GM12872 (cell line): ENCODE results near the gene THAP9.

Source experiments
- TF ChIP-seq, protein P1 (sequence below): IDR thresholded peaks from 3 replicates; pipeline ENCODE4 v1.5.1; 2011; ENCODE audit warnings: low read depth, mild to moderate bottlenecking, low read length, moderate library complexity; ENCODE audit not compliant: insufficient read depth

The THAP9 gene, protein sequence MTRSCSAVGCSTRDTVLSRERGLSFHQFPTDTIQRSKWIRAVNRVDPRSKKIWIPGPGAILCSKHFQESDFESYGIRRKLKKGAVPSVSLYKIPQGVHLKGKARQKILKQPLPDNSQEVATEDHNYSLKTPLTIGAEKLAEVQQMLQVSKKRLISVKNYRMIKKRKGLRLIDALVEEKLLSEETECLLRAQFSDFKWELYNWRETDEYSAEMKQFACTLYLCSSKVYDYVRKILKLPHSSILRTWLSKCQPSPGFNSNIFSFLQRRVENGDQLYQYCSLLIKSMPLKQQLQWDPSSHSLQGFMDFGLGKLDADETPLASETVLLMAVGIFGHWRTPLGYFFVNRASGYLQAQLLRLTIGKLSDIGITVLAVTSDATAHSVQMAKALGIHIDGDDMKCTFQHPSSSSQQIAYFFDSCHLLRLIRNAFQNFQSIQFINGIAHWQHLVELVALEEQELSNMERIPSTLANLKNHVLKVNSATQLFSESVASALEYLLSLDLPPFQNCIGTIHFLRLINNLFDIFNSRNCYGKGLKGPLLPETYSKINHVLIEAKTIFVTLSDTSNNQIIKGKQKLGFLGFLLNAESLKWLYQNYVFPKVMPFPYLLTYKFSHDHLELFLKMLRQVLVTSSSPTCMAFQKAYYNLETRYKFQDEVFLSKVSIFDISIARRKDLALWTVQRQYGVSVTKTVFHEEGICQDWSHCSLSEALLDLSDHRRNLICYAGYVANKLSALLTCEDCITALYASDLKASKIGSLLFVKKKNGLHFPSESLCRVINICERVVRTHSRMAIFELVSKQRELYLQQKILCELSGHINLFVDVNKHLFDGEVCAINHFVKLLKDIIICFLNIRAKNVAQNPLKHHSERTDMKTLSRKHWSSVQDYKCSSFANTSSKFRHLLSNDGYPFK

GRCh38 chr4:82900411-82901182, at the start of gene THAP9:
TSS of gene THAP9 (plus strand) at chr4:82900735. CDS start at chr4:82900803, 68 bp downstream.
- TF ChIP-seq, protein P1, sequence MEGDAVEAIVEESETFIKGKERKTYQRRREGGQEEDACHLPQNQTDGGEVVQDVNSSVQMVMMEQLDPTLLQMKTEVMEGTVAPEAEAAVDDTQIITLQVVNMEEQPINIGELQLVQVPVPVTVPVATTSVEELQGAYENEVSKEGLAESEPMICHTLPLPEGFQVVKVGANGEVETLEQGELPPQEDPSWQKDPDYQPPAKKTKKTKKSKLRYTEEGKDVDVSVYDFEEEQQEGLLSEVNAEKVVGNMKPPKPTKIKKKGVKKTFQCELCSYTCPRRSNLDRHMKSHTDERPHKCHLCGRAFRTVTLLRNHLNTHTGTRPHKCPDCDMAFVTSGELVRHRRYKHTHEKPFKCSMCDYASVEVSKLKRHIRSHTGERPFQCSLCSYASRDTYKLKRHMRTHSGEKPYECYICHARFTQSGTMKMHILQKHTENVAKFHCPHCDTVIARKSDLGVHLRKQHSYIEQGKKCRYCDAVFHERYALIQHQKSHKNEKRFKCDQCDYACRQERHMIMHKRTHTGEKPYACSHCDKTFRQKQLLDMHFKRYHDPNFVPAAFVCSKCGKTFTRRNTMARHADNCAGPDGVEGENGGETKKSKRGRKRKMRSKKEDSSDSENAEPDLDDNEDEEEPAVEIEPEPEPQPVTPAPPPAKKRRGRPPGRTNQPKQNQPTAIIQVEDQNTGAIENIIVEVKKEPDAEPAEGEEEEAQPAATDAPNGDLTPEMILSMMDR = no peak

GRCh38 chr4:82851318-82851717, 49.2 kb upstream of the THAP9 start:
- TF ChIP-seq, protein P1 = no peak

DNA sequence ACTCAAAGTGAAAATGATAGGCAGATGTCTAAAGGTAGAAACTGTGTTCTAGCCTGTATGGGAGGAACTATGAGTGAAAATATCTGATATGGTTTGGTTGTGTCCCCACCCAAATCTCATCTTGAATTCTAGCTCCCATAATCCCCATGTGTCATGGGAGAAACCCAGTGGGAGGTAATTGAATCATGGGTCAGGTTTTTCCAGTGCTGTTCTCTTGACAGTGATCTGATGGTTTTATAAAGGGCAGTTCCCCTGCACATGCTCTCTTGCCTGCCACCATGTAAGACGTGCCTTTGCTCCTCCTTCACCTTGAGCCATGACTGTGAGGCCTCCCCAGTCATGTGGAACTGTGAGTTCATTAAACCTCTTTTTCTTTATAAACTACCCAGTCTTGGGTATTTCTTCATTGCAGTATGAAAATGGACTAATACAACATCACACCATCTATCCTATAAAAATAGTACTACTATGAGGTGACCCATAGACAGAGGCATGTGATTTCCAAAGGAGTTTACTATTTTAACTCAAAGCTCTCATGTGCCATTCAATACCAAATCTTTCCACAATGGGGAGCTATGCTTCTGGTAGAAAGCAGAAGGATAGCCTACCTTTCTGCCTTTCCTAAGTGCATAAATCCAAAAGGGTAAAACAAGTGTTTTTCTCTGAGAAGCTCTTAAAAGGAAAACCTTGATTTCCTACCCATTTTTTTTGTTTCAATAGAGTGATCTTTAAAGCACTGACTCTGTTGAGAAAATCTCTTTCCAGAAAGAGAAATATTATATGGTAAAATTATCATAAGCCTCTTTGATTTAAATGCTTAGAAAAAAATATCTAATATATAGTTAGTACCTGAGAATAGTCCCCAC, 48.4 kb upstream of the THAP9 start:
- TF ChIP-seq, protein P1 = peak; percentile 54

DNA sequence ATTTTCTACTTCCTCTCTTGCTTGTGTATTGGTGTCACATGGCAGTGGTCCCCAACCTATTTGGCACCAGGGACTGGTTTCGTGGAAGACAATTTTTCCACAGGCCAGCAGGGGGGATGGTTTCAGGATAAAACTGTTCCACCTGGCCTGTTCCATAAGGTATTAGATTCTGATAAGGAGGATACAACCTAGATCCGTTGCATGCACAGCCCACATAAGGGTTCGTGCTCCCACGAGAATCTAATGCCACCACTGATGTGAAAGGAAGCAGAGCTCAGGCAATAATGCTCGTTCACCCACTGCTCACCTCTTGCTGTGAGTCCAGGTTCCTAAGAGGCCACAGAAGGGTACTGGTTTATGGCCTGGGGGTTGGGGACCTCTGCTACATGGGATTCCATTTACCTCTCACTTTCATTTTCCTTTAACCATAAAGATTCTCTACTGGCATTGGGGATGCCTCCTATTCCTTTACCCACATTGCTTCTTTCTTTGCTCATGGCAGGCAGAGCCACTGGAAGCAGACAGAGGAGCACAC, 47.7 kb upstream of the THAP9 start:
- TF ChIP-seq, protein P1 = no peak

DNA sequence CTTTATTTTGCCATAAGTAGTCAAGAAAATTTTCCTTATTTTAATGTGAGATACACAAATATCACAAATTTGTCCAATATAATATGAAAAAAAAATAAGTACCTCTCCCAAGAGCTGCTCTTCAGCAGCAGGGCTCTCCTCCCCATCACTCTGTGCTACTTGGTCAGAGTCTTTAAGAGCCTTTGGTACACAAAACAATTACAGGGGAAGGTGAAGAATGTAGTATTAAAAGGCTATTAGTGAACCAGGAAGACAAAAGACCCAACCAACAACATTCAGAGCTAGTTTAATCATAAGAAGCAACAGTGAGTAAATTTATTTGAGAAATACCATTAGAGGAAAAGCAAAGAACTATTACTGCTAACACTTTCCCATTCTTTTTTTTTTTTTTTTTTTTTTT, 39.0 kb upstream of the THAP9 start:
- TF ChIP-seq, protein P1 = no peak

DNA sequence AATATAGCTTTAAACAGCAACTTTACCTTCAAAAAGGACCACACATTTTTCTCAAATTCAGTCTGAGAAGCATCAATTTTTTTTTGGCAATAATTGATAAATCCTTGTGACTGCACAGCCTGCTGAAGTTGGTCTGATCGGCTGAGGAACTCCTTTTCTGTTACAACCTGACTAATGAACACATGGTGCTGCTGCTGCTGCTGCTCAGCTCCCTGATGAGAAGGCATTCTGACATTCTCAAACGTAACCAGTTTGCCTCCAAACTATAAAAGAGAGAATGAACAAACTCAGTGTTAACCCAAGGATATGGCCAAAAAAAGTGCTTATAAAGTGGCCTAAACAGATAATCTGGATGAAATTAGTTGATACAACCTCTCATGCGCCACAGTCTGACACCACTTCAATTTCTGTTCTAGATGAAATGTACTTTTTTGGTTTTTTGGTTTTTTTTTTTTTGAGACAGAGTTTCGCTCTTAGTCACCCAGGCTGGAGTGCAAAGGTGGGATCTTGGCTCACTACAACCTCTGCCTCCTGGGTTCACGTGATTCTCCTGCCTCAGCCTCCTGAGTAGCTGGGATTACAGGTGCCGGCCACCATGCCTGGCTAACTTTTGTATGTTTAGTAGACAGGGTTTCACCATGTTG, 36.1 kb upstream of the THAP9 start:
- TF ChIP-seq, protein P1 = no peak
